Cardiac muscle cell (in vitro differentiated cells and primary cell): ENCODE data around the gene VAT1. TPM values are rescaled to one million over a fixed set of nuclear protein-coding genes. Genes with fewer than 3 reads are reported as not detected.

Experiments used
- DNase-seq, 2 donors: peaks; one replicate each; pipeline versions ENCODE4 v3.0.0 to v3.0.0-alpha.2; 2010 to 2017; ENCODE audit warnings: low read depth in 1 of 2, low spot score in 1 of 2
- H3K27ac ChIP-seq: fragments of 200-600 bp; sonication (generic); 2 replicates; pipeline ENCODE4 v1.5.1; 2016
- H3K27me3 ChIP-seq: fragments of 200-600 bp; sonication (generic); 2 replicates; pipeline ENCODE4 v1.6.0; 2016; ENCODE audit warnings: control low read depth
- H3K36me3 ChIP-seq: fragments of 200-600 bp; sonication (generic); 2 replicates; pipeline ENCODE4 v1.5.1; 2016; ENCODE audit warnings: control low read depth
- H3K4me1 ChIP-seq: fragments of 200-600 bp; sonication (generic); 2 replicates; pipeline ENCODE4 v1.8.1; 2017; ENCODE audit warnings: low read depth, mild to moderate bottlenecking, mixed run types
- H3K4me3 ChIP-seq: fragments of 200-600 bp; sonication (generic); 2 replicates; pipeline ENCODE4 v1.5.1; 2016; ENCODE audit warnings: mild to moderate bottlenecking
- H3K9me3 ChIP-seq: fragments of 200-600 bp; sonication (generic); 2 replicates; pipeline ENCODE4 v1.5.1; 2017; ENCODE audit warnings: low read depth, mild to moderate bottlenecking, control low read depth
- polyA plus RNA-seq: library from polyadenylated mRNA; unstranded; fragments of >200 nt; fragmentation: Nextera tagmentation; extraction: Ambion mirVana; gene quantifications from 2 replicates; pipeline ENCODE4 v1.2.1, GENCODE V29; 2016
- total RNA-seq: library from RNA; depleted of rRNA; stranded (reverse); fragments of >200 nt; gene quantifications from 2 replicates; pipeline ENCODE4 v1.2.3, GENCODE V29; 2016
- TF ChIP-seq, protein P1 (sequence below): IDR thresholded peaks from 2 replicates; pipeline ENCODE4 v1.5.1; 2012; ENCODE audit warnings: low read depth, mild to moderate bottlenecking, low read length

The VAT1 gene
- total and polyA plus RNA-seq, 2 experiments from 2014 or later = 207 to 312 TPM

DNA sequence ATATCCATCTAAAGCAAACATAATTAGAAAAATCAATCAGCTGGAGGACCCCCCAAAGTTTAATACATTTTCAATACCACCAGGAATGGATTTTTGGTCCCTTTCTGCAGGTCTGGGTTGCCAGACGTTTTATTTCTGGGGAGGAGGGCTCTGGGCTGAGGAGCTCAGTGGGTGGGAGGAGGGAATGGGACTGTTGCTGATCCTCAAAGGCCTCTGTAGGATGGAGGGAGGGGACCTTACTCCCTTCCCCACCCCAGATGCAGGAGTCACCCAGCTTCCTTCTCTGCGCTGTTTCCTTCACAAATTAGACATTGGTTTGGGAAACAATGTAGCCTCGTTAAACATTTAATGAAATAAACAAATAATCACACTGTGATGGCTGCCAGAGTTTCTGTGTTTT, 9.5 kb upstream of the VAT1 start:
- H3K4me1 ChIP-seq = peaks cover 28% of the 10 kb centered on the region
- DNase-seq = no peak
- H3K27ac ChIP-seq = no peak overlapping the region
- no peaks in the 10 kb centered on the region for H3K9me3 ChIP-seq
- H3K27me3 ChIP-seq = no peaks in the 10 kb centered on the region
- TF ChIP-seq, protein P1, sequence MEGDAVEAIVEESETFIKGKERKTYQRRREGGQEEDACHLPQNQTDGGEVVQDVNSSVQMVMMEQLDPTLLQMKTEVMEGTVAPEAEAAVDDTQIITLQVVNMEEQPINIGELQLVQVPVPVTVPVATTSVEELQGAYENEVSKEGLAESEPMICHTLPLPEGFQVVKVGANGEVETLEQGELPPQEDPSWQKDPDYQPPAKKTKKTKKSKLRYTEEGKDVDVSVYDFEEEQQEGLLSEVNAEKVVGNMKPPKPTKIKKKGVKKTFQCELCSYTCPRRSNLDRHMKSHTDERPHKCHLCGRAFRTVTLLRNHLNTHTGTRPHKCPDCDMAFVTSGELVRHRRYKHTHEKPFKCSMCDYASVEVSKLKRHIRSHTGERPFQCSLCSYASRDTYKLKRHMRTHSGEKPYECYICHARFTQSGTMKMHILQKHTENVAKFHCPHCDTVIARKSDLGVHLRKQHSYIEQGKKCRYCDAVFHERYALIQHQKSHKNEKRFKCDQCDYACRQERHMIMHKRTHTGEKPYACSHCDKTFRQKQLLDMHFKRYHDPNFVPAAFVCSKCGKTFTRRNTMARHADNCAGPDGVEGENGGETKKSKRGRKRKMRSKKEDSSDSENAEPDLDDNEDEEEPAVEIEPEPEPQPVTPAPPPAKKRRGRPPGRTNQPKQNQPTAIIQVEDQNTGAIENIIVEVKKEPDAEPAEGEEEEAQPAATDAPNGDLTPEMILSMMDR = no peak
- H3K4me3 ChIP-seq = no peak overlapping the region
- H3K36me3 ChIP-seq = no peaks in the 10 kb centered on the region

DNA sequence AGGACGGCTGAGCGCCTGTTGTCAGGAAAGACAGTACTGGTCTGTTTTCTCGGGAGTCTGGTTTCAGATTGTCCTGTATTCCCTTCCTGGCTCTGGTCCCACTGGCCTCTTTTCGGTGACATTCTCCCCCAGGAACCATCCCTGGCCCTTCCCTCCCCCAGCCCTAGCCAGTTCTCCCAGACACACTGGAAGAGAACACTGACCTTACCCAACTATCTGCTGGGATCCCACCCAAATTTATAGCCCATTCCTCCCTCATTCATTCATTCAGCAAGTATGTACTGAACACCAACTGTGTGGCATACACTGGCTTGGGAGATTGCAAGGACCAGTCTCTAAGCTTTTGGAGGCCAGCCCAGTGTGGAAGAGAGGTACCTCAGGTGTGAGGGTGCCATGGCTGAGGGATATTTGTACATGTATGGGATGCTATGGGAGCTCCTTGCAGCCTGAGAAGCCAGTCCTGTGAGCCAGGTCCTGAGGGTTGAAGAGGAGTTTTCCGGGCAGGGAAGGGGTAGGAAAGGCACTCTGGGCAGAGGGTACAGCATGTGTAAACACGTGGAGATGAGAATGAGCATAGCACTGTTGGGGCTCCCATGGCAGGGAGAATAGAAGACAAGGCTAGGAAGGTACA, 8.1 kb upstream of the VAT1 start:
- no peak for DNase-seq
- no peaks in the 10 kb centered on the region for H3K27me3 ChIP-seq
- no peak overlapping the region for H3K4me3 ChIP-seq
- no peaks in the 10 kb centered on the region for H3K36me3 ChIP-seq
- H3K27ac ChIP-seq = no peak overlapping the region
- H3K4me1 ChIP-seq = peaks cover 21% of the 10 kb centered on the region
- TF ChIP-seq, protein P1 = no peak
- H3K9me3 ChIP-seq = no peaks in the 10 kb centered on the region

GRCh38 chr17:43028221-43028861, 6.2 kb upstream of the VAT1 start:
- H3K9me3 ChIP-seq = no peaks in the 10 kb centered on the region
- H3K27me3 ChIP-seq = no peaks in the 10 kb centered on the region
- TF ChIP-seq, protein P1 = no peak
- no peak for DNase-seq
- H3K36me3 ChIP-seq = no peaks in the 10 kb centered on the region
- no peak overlapping the region for H3K27ac ChIP-seq
- peaks cover 2% of the 10 kb centered on the region for H3K4me1 ChIP-seq
- H3K4me3 ChIP-seq = no peak overlapping the region

- H3K9me3 ChIP-seq = no peaks in the 10 kb centered on the region
- no peak overlapping the region for H3K27ac ChIP-seq
- H3K4me3 ChIP-seq = no peak overlapping the region
- no peaks in the 10 kb centered on the region for H3K27me3 ChIP-seq
- no peaks in the 10 kb centered on the region for H3K36me3 ChIP-seq
- TF ChIP-seq, protein P1 = no peak
- H3K4me1 ChIP-seq = peaks cover 3% of the 10 kb centered on the region
- no peak for DNase-seq
Observed at GRCh38 chr17:43027091-43028032, 5.2 kb upstream of the VAT1 start.

- Histone ChIP-seq H3K4me1 (peaks cover 3% of the 10 kb centered on the region), H3K4me3 (no peak overlapping the region), H3K27me3 (no peaks in the 10 kb centered on the region), H3K9me3 (no peaks in the 10 kb centered on the region), H3K27ac (no peak overlapping the region), H3K36me3 (no peaks in the 10 kb centered on the region)
- TF ChIP-seq, protein P1 = no peak
- DNase-seq = no peak
Observed at GRCh38 chr17:43026595-43026994, 4.4 kb upstream of the VAT1 start.
